Prostate gland (tissue), 2 donors: ENCODE data around the gene POU2AF2. TPM values are rescaled to one million over a fixed set of nuclear protein-coding genes. Genes with fewer than 3 reads are reported as not detected.

Experiments used
- DNase-seq: peaks from one replicate; pipeline ENCODE4 v3.0.0-alpha.2; 2019; ENCODE audit warnings: low spot score
- H3K27ac ChIP-seq, 2 donors: fragments of 200-600 bp; sonication (generic); 2 replicates each; pipeline ENCODE4 v1.5.1; 2017 to 2019
- H3K27me3 ChIP-seq: fragments of 200-600 bp; sonication (generic); replicated peaks from 2 replicates; pipeline ENCODE4 v1.5.1; 2019; ENCODE audit not compliant: insufficient read depth
- H3K36me3 ChIP-seq, 2 donors: fragments of 200-600 bp; sonication (generic); 1 replicate in 1 of 2; 2 replicates in 1 of 2; pipeline versions ENCODE4 v1.5.1 to v1.8.1; 2017 to 2019
- H3K4me1 ChIP-seq: fragments of 200-600 bp; sonication (generic); replicated peaks from 2 replicates; pipeline ENCODE4 v1.5.1; 2019
- H3K4me3 ChIP-seq, 2 donors: fragments of 200-600 bp; sonication (generic); 2 replicates each; pipeline ENCODE4 v1.5.1; 2017 to 2019
- H3K9me3 ChIP-seq: fragments of 200-600 bp; sonication (generic); 2 replicates; pipeline ENCODE4 v1.5.1; 2017
- POLR2A ChIP-seq: fragments of 450-650 bp; IDR thresholded peaks from one replicate; pipeline ENCODE4 v1.6.1; 2016; ENCODE audit warnings: antibody characterized with exemption, mild to moderate bottlenecking
- POLR2AphosphoS5 ChIP-seq: sonication (generic); formaldehyde crosslinking; IDR thresholded peaks from one replicate; pipeline ENCODE4 v1.6.1; 2017; ENCODE audit warnings: antibody characterized with exemption
- WGBS: methylation state at CpG from one replicate; pipeline ENCODE4 v1.1.5; 2018; 5-methylcytosine and 5-hydroxymethylcytosine counted together
- intact Hi-C: fragments of 100-400 bp; cut with DNase I; formaldehyde crosslinking; loops from one replicate; pipeline ENCODE4 v1.14.2; 2022
- total RNA-seq, 2 donors: library from RNA; depleted of rRNA; stranded (reverse); fragments of >200 nt; gene quantifications; one replicate each; pipeline ENCODE4 v1.1.0, GENCODE V29; 2016
- TF ChIP-seq, protein P1 (sequence below), 4 experiments: fragments of 200-600 bp in 2 of 4; fragments of 450-650 bp in 2 of 4; sonication (generic) in 2 of 4; IDR thresholded peaks; 1 replicate in 3 of 4; 2 replicates in 1 of 4; pipeline ENCODE4 v1.5.1; 2016 to 2019; ENCODE audit warnings: antibody characterized with exemption in 4 of 4, mild to moderate bottlenecking in 2 of 4, moderate library complexity in 2 of 4

Gene POU2AF2
- total RNA-seq, 2 donors from 2014 or later, result 0.74 TPM; not detected in 1

DNA sequence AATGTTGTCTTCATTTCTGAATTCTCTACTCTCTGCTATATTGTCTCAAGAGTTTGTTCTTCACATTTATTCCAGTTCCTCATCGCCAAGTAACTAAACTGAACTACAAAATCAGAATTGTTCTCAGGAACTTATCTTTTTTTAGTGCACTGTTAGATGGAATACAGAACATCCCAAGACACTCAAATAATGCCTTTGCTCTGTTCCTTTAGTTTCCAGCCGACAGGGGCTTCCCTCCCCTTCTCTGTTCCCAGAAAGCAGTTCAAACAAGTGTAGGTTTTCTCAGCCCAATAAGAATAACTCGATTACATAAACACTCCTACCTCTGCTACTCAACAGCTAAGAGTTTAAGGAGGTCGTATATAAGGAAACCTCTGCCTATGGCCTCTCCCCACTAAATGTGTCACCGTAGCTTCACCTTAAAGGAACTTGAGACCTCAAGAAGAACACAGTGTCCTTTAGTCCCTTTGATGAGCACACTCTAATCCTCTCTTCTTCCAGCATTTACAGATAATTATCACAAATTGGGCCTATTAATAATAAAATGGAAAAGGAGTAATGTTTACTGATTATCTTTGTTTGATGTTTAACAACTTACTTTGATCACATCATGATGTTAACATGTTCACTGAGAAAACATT lies 59.8 kb downstream of the POU2AF2 start:
- no peaks in the 10 kb centered on the region for H3K27me3 ChIP-seq
- H3K4me3 ChIP-seq, result peak overlapping the region in 1 of 2 donors; percentile 1
- H3K36me3 ChIP-seq, result no peaks in the 10 kb centered on the region
- no peaks in the 10 kb centered on the region for H3K4me1 ChIP-seq
- intact Hi-C loops, result no loop called here
- TF ChIP-seq POLR2A, result no peak
- no peak for TF ChIP-seq POLR2AphosphoS5
- TF ChIP-seq, protein P1, sequence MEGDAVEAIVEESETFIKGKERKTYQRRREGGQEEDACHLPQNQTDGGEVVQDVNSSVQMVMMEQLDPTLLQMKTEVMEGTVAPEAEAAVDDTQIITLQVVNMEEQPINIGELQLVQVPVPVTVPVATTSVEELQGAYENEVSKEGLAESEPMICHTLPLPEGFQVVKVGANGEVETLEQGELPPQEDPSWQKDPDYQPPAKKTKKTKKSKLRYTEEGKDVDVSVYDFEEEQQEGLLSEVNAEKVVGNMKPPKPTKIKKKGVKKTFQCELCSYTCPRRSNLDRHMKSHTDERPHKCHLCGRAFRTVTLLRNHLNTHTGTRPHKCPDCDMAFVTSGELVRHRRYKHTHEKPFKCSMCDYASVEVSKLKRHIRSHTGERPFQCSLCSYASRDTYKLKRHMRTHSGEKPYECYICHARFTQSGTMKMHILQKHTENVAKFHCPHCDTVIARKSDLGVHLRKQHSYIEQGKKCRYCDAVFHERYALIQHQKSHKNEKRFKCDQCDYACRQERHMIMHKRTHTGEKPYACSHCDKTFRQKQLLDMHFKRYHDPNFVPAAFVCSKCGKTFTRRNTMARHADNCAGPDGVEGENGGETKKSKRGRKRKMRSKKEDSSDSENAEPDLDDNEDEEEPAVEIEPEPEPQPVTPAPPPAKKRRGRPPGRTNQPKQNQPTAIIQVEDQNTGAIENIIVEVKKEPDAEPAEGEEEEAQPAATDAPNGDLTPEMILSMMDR (IDR thresholded peaks at IDR 0.05), result no peak
- 23% methylated on average over 5 of the region's 5 CpGs for WGBS
- no peak for DNase-seq
- H3K9me3 ChIP-seq, result no peaks in the 10 kb centered on the region
- H3K27ac ChIP-seq, result peak overlapping the region; percentile 55 to 64

DNA sequence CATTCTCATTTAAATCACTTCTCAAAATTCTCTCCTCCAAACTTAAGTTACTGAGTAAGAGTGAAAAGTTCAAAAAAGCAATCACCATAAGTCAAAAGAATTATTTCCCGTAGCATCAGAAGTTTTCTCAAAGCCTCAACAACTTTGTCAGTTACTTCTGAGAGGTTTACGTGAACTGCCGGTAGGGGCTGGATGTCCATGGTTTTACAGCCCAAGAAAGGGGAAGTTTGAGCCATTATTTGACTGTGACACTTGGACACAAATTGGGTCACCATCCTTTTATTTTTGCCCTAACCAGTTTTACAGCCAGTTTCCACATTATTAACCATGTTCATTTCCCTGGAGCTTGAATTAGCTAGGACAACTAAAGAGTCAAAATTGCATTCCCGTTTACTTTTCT lies 60.4 kb downstream of the POU2AF2 start:
- no peak for DNase-seq
- Histone ChIP-seq H3K36me3 (no peaks in the 10 kb centered on the region), H3K9me3 (no peaks in the 10 kb centered on the region), H3K27ac (peak overlapping the region; percentile 55 to 64), H3K4me3 (no peak overlapping the region), H3K27me3 (no peaks in the 10 kb centered on the region), H3K4me1 (no peaks in the 10 kb centered on the region)
- no peak for TF ChIP-seq POLR2A
- TF ChIP-seq, protein P1 (IDR thresholded peaks at IDR 0.05), result peak in 1 of 4 experiments; percentile 9
- 26% methylated on average over 4 of the region's 4 CpGs for WGBS
- intact Hi-C loops, result no loop called here

DNA sequence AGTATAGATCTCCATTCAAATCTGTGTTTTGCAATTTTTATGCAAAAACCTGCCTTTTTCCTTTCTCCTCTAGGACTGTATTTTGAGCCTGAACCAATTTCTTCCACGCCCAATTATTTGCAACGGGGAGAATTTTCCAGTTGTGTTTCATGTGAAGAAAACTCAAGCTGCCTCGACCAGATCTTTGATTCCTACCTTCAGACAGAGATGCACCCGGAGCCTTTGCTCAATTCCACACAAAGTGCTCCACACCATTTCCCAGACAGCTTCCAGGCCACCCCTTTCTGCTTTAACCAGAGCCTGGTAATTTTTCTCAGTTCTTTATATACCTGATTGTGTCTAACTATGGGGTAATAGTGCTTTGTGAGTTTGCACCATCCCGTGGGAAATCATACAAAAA lies 60.8 kb downstream of the POU2AF2 start:
- Histone ChIP-seq H3K36me3 (no peaks in the 10 kb centered on the region), H3K9me3 (no peaks in the 10 kb centered on the region), H3K4me1 (no peaks in the 10 kb centered on the region), H3K27ac (peak overlapping the region; percentile 55 to 64), H3K4me3 (no peak overlapping the region), H3K27me3 (no peaks in the 10 kb centered on the region)
- intact Hi-C loops, result no loop called here
- DNase-seq, result no peak
- TF ChIP-seq POLR2A (no peak), POLR2AphosphoS5 (no peak)
- TF ChIP-seq, protein P1 (IDR thresholded peaks at IDR 0.05), result no peak
- WGBS, result 66% methylated on average over 5 of the region's 5 CpGs

DNA sequence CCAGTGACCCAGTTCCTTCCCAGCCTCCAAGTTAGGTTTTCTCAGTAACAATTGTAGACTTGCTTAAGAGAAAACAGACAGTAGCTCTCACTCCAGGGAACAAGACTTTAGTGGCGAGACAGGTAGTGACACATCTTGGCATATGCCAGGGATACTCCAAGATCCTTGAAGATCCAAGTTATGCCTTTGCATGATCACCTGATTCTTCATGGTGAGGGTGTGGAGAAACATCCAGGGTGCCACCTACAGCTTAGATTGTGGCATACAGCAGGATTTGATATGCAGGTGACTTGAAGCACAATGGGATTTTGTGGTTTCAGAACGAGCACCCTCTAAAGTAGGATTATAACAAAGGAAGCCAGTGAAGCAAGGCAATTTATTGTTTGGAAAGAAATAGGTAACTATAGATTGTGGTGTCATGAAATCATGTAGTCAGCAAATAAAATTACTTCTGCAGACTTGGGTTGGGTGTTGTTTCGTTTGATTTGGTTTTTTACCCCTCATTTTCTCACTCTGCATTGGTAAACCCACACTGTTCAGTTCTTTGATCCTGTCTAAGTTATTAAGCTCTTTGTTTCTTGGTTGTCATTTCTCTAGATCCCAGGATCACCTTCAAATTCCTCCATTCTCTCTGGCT lies 62.1 kb downstream of the POU2AF2 start:
- WGBS, result 68% methylated on average over 3 of the region's 3 CpGs
- H3K27me3 ChIP-seq, result no peaks in the 10 kb centered on the region
- TF ChIP-seq POLR2AphosphoS5 (no peak), POLR2A (no peak)
- TF ChIP-seq, protein P1 (IDR thresholded peaks at IDR 0.05), result no peak
- intact Hi-C loops, result no loop called here
- no peaks in the 10 kb centered on the region for H3K36me3 ChIP-seq
- H3K4me3 ChIP-seq, result no peak overlapping the region
- no peak for DNase-seq
- peak overlapping the region in 1 of 2 donors; percentile 2 for H3K27ac ChIP-seq
- H3K9me3 ChIP-seq, result no peaks in the 10 kb centered on the region
- H3K4me1 ChIP-seq, result no peaks in the 10 kb centered on the region

DNA sequence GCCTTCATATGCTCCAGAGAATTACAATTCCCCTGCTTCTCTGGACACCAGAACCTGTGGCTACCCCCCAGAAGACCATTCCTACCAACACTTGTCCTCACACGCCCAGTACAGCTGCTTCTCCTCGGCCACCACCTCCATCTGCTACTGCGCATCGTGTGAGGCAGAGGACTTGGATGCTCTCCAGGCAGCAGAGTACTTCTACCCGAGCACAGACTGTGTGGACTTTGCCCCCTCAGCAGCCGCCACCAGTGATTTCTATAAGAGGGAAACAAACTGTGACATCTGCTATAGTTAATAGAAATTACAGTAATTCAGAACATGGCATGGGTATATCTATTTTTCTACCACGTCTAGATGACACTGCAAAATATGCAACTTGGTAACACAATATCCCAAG lies 62.6 kb downstream of the POU2AF2 start:
- intact Hi-C loops, result no loop called here
- TF ChIP-seq POLR2A (no peak), POLR2AphosphoS5 (no peak)
- TF ChIP-seq, protein P1 (IDR thresholded peaks at IDR 0.05), result no peak

More for the DNA sequence above, 62.6 kb downstream of the POU2AF2 start:
- no peaks in the 10 kb centered on the region for H3K9me3 ChIP-seq
- H3K4me1 ChIP-seq, result no peaks in the 10 kb centered on the region
- H3K4me3 ChIP-seq, result no peak overlapping the region
- peak overlapping the region in 1 of 2 donors; percentile 2 for H3K27ac ChIP-seq
- DNase-seq, result no peak
- no peaks in the 10 kb centered on the region for H3K36me3 ChIP-seq
- H3K27me3 ChIP-seq, result no peaks in the 10 kb centered on the region
- 50% methylated on average over 7 of the region's 7 CpGs for WGBS
